ENCODE data around the gene ZFP36L1. TPM values are rescaled to one million over a fixed set of nuclear protein-coding genes. Genes with fewer than 3 reads are reported as not detected.

Gene ZFP36L1
- total and polyA plus RNA-seq, 8 donors, result 44.4 to 655 (median 131) TPM

- intact Hi-C loops (cut with DNase I; ENCODE audit: low total_unique reads), result no loop called here
- H3K9me3 ChIP-seq, result no peaks in the 10 kb centered on the region
- peak overlapping the region in 4 of 5 donors; percentile 92 to 98 (median 96) for H3K27ac ChIP-seq
- H3K27me3 ChIP-seq, result no peaks in the 10 kb centered on the region
- no peak for TF ChIP-seq EP300 (IDR thresholded peaks at IDR 0.05)
- TF ChIP-seq CTCF (IDR thresholded peaks at IDR 0.05), result no peak
- no peak for TF ChIP-seq POLR2A (IDR thresholded peaks at IDR 0.05)
- no peak for TF ChIP-seq POLR2AphosphoS5 (IDR thresholded peaks at IDR 0.05)
- peak in 1 of 2 donors; percentile 3 for DNase-seq
- no peak overlapping the region for H3K4me3 ChIP-seq
- WGBS, 5 donors, result 64 to 88% (median 74%) methylated on average over 4 to 5 of the region's 5 CpGs
- peaks cover 38 to 73% (median 53%) of the 10 kb centered on the region in 4 donors for H3K4me1 ChIP-seq
- H3K36me3 ChIP-seq, result no peaks in the 10 kb centered on the region
Observed at GRCh38 chr14:68813318-68813838, 20.5 kb upstream of the ZFP36L1 start.

GRCh38 chr14:68811171-68811570, 18.3 kb upstream of the ZFP36L1 start:
- peak overlapping the region in 1 of 5 donors; percentile 98 for H3K27ac ChIP-seq
- peak in 1 of 2 donors; percentile 5 for DNase-seq
- intact Hi-C loops (cut with DNase I; ENCODE audit: low total_unique reads), result no loop called here

GRCh38 chr14:68810173-68811153, 17.6 kb upstream of the ZFP36L1 start:
- intact Hi-C loops (cut with DNase I; ENCODE audit: low total_unique reads), result no loop called here
- 76 to 96% (median 94%) methylated on average over 8 of the region's 8 CpGs for WGBS, 5 donors
- TF ChIP-seq EP300 (IDR thresholded peaks at IDR 0.05) (no peak), POLR2A (IDR thresholded peaks at IDR 0.05) (no peak), POLR2AphosphoS5 (IDR thresholded peaks at IDR 0.05) (no peak), CTCF (IDR thresholded peaks at IDR 0.05) (no peak)
- Histone ChIP-seq H3K4me3 (no peak overlapping the region), H3K4me1 (peaks cover 51 to 79% (median 63%) of the 10 kb centered on the region in 4 donors), H3K36me3 (no peaks in the 10 kb centered on the region), H3K27ac (peak overlapping the region in 1 of 5 donors; percentile 98), H3K27me3 (no peaks in the 10 kb centered on the region), H3K9me3 (no peaks in the 10 kb centered on the region)
- DNase-seq, result peak in 1 of 2 donors; percentile 23

More at GRCh38 chr14:68811171-68811570, 18.3 kb upstream of the ZFP36L1 start:
- H3K4me3 ChIP-seq, result no peak overlapping the region
- H3K9me3 ChIP-seq, result no peaks in the 10 kb centered on the region
- 90 to 98% (median 94%) methylated on average over 6 to 10 of the region's 10 CpGs for WGBS, 5 donors
- TF ChIP-seq POLR2AphosphoS5 (IDR thresholded peaks at IDR 0.05), result no peak
- TF ChIP-seq POLR2A (IDR thresholded peaks at IDR 0.05), result no peak
- no peak for TF ChIP-seq EP300 (IDR thresholded peaks at IDR 0.05)
- TF ChIP-seq CTCF (IDR thresholded peaks at IDR 0.05), result no peak
- no peaks in the 10 kb centered on the region for H3K36me3 ChIP-seq
- H3K27me3 ChIP-seq, result no peaks in the 10 kb centered on the region
- H3K4me1 ChIP-seq, result peaks cover 55 to 79% (median 66%) of the 10 kb centered on the region in 4 donors

GRCh38 chr14:68809524-68809923, 16.7 kb upstream of the ZFP36L1 start:
- WGBS, 5 donors, result 90 to 93% (median 92%) methylated on average over 4 of the region's 4 CpGs
- intact Hi-C loops (cut with DNase I; ENCODE audit: low total_unique reads), result no loop called here
- Histone ChIP-seq H3K4me1 (peaks cover 41 to 77% (median 54%) of the 10 kb centered on the region in 4 donors), H3K27me3 (no peaks in the 10 kb centered on the region), H3K36me3 (no peaks in the 10 kb centered on the region), H3K27ac (peak overlapping the region; percentile 13 to 87 (median 83)), H3K4me3 (no peak overlapping the region), H3K9me3 (peaks cover 0 to 4% (median 0%) of the 10 kb centered on the region in 4 donors)
- no peak for TF ChIP-seq POLR2A (IDR thresholded peaks at IDR 0.05)
- TF ChIP-seq POLR2AphosphoS5 (IDR thresholded peaks at IDR 0.05), result no peak
- TF ChIP-seq CTCF (IDR thresholded peaks at IDR 0.05), result no peak
- TF ChIP-seq EP300 (IDR thresholded peaks at IDR 0.05), result no peak
- DNase-seq, result peak in 1 of 2 donors; percentile 10

Measured in stomach (tissue), 9 donors.